GM18499 (cell line): Measurements from ENCODE around the gene CBX2.

Source experiments
- ATAC-seq: cut with Tn5 transposase; IDR thresholded peaks from one replicate; pipeline ENCODE4 v1.9.1; 2021; ENCODE audit warnings: moderate number of reproducible peaks; ENCODE audit not compliant: insufficient read depth, unreplicated experiment

Gene CBX2

DNA sequence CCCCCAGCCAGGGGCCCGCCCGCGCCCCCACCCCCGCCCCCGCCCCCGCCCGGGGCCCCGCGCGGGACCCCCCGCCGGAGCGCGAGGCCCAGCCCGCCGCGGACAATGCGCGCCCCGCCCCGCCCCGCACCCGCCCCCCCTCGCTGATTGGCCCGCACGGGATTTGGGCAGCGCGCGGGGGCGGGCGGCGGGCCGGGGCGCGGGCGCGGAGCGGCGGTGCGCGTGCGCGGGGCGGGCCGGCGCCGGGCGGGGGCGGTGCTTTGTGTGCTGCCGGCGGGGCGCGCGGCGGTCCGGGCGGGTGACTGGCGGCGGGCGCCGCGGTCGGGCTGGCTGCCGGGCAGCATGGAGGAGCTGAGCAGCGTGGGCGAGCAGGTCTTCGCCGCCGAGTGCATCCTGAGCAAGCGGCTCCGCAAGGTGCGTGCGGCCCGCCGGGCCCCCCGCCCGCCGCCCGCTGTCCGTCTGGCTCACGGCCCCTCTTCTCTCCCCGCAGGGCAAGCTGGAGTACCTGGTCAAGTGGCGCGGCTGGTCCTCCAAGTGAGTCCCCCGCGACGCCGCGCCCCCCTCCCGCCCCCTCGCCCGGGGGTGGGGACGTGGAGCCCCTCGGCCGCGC is at the start of gene CBX2:
TSS of gene CBX2 (plus strand) at position 255 of the 610 bp plus-strand sequence. CDS start at position 343, 88 bp downstream.
- no peak for ATAC-seq

GRCh38 chr17:79728169-79728907 is 49.6 kb upstream of the CBX2 start:
- ATAC-seq, result no peak

GRCh38 chr17:79728908-79729471 is 49.0 kb upstream of the CBX2 start:
- no peak for ATAC-seq

- no peak for ATAC-seq
Measured at GRCh38 chr17:79729761-79730160, 48.2 kb upstream of the CBX2 start.

DNA sequence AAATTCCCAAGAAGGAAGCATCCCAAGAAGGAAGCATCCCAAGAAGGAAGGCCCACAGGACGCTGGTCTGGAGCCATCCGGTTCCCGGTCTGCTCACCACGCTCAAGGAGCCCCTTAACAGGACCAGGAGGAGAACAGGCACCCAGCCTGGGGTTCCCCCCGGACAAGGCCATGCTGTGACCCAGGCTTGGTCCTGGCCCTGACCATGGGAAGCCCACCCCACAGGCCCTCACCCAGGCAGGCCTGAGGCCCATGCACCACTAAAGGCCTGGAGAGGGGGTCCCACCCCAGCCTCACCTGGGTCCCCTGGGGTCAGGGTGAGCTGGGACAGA is 47.5 kb upstream of the CBX2 start:
- no peak for ATAC-seq

DNA sequence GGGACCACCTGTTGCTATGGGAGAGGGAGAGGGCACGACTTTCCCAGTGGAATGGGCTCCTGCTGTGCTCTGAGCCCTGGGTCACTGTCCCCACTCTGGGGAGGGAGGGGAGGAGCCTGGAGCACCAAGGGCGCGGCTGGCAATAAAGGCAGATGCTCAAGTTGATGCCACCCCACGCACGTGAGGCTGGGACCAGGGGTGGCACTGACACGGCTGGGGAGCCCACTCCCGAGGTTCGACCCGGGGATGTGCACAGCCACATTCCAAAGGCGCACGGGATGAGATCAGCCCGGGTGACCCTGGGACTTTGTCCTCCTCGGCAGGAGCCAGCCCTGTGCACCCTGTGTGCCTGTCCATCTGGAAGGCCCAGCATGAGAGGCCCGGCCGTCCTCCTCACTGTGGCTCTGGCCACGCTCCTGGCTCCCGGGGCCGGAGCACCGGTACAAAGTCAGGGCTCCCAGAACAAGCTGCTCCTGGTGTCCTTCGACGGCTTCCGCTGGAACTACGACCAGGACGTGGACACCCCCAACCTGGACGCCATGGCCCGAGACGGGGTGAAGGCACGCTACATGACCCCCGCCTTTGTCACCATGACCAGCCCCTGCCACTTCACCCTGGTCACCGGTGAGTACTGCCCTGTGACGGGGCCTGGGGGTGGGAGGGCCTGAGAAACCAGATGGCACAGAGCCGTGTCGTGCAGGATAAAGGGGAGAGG is 47.0 kb upstream of the CBX2 start, which contains the start of gene ENPP7:
TSS of gene ENPP7 (plus strand) at position 175 of the 715 bp plus-strand sequence. CDS start at position 372, 197 bp downstream.
- no peak for ATAC-seq

GRCh38 chr17:79732254-79732653 is 45.7 kb upstream of the CBX2 start:
- ATAC-seq, result no peak

DNA sequence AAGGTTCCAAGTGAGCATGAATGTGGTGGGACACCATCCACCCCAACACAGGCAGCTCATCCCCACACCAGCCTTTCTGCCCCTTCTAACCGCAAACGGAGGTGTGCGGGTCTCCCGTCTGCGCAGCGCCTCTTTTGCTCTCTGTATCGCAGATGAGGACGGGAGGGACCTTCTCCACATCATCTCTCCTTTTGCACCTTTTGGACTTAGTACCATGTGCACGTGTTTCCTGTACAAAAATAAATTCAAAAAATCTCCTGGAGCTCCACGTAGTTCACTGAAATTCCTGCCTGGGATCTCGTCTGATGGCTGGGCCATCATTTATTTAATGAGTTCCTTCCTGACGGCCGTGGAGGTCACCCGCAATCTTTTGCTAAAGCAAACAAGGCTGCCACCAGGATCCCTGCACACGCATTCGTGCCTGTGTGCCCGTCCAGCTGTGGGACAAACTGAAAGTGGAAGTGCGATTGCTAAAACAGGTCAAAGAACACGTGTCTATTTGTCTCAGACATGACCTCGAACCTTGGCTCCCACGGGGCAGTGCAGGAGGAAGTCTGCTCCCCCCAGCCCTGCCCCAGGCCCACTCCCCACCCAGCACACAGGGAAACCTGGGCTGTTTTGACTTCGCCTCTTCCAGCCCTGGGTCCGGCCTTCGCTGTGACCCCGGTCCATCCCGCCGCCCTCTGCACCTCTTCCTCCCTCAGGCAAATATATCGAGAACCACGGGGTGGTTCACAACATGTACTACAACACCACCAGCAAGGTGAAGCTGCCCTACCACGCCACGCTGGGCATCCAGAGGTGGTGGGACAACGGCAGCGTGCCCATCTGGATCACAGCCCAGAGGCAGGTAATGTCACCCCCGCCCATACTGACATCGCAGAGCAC is 44.9 kb upstream of the CBX2 start:
- no peak for ATAC-seq

- no peak for ATAC-seq
Measured at GRCh38 chr17:79733692-79734070, 44.3 kb upstream of the CBX2 start.

DNA sequence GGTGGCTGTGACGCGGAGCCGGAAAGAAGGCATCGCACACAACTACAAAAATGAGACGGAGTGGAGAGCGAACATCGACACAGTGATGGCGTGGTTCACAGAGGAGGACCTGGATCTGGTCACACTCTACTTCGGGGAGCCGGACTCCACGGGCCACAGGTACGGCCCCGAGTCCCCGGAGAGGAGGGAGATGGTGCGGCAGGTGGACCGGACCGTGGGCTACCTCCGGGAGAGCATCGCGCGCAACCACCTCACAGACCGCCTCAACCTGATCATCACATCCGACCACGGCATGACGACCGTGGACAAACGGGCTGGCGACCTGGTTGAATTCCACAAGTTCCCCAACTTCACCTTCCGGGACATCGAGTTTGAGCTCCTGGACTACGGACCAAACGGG is 42.9 kb upstream of the CBX2 start:
- no peak for ATAC-seq

DNA sequence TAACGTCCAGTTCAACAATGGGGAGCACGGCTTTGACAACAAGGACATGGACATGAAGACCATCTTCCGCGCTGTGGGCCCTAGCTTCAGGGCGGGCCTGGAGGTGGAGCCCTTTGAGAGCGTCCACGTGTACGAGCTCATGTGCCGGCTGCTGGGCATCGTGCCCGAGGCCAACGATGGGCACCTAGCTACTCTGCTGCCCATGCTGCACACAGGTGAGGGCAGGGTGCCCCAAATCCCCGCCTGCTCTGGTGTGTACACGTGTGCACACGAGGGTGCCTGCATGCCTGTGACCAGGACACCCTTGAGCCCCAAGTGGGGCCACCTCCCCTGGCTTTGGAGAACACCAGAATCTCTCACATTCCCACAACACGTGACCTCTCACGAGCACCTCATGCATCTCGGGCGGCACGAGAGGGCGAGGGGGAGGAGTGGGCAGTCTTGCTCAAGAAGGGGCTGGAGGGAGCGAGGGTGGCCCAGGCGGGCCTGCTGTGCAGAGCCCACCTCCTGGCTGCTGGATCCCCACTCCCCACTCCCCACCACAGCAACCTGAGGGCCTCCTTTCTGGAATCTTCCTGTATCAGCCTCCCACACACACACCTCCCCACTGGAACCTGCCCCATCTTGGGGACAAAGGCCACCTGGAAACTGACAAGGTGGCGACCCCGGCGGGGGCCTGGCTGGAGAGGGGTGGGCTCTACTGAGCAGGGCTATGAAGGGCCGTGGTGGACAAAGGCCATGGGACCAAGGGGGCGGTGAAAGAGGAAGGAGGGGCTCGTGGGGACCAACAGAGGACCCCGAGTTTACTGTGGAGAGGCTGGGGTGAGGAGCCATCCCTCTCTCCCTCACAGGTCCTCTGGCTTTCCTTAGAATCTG is 40.7 kb upstream of the CBX2 start:
- no peak for ATAC-seq

- no peak for ATAC-seq
Measured at GRCh38 chr17:79737922-79738578, 39.9 kb upstream of the CBX2 start.

GRCh38 chr17:79738643-79739042 is 39.3 kb upstream of the CBX2 start:
- ATAC-seq, result no peak

DNA sequence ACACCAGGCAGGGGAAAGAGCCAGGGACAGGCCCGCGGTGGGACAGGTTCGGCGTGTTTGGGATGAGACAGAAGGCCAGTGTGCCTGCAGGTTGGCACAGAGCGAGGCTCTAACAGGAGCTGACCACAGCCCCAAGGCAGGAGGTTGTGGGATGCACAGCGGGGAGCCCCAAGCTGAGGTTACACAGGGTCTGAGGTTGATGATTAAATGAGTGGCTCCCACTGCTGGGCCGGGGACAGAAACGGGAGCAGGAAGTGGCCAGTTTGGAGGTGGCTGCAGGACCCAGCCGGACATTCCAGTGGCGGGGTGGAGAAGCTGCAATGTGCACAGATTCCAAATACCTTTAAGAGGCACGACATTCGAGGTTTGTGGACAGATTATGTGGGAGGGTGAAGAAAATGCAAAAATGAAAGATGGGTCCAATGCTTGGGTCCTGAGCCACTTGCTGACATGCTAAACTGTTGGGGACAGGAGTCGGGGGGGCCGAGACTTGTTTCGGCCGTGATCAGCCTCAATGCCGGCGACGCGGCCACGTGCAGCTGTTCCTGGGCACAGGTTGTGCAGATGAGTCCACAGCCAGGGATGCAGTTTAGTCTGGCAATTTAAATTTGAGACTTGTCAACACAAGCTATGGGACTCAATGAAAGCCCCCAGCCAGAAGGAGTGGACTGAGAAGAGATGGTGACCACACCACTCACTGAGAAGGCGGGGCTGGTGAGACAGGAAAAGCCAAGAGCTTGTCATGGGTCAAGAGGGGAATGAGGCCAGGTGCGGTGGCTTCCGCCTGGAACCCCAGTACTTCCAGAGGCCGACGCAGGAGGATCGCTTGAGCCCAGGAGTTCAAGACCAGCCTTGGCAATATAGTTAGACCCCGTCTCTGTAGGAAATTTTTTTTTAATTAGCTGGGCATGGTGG is 38.5 kb upstream of the CBX2 start:
- no peak for ATAC-seq

DNA sequence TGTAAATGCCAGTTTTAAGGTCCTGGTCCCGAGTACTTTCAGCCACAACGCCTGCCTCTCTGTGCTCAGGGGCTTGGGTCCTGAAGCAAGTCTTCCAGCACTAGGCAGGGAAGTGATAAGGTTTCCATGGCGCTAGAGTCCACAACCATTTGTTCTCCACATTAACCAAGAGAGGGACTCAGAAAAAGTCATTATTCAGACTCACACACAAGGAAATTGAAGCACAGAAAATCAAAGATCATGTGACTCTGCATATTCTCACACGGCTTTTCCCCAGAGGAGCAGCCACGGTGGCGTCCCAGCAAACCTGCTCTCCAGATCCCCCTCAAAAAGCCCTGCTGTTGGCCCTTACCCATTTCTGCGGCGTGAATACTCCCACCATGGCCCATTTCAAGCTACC is 37.5 kb upstream of the CBX2 start:
- no peak for ATAC-seq

- ATAC-seq, result no peak
Measured at GRCh38 chr17:79741401-79741750, 36.6 kb upstream of the CBX2 start.

- no peak for ATAC-seq
Measured at GRCh38 chr17:79741751-79742588, 36.0 kb upstream of the CBX2 start.
